K562 (cell line): ENCODE data around the gene LRRC4C. TPM values are rescaled to one million over a fixed set of nuclear protein-coding genes. Genes with fewer than 3 reads are reported as not detected.

Source experiments
- ATAC-seq: fragments of 200-7000 bp; cut with Tn5 transposase; 3 replicates; pipeline ENCODE4 v1.9.1; 2020; ENCODE audit warnings: moderate library complexity
- BruUV-seq: library from RNA; stranded (reverse); fragments of 400-500 nt; replicated peaks from 2 replicates; lab custom pipeline; 2021; lab: Mats Ljungman, UMichigan
- CTCF ChIA-PET: fragments of 300-600 bp; formaldehyde crosslinking; extraction: SDS; loops from one replicate; lab custom pipeline; 2021; ENCODE audit warnings: low intra/inter-chr PET ratio; lab: Yijun Ruan, JAX
- POLR2A ChIA-PET: fragments of 300-600, 350-650 bp; sonication (Branson Sonifier 250); formaldehyde crosslinking; extraction: SDS; loops from one replicate; lab custom pipeline; 2021; ENCODE audit warnings: antibody characterized with exemption, inconsistent platforms; lab: Yijun Ruan, JAX
- DNase-seq, 4 experiments: peaks; one replicate each; pipeline versions ENCODE4 v3.0.0 to v3.0.0-alpha.2; 2011 to 2018; ENCODE audit warnings: low spot score in 3 of 4, mixed read lengths in 3 of 4; ENCODE audit errors: extremely low read depth in 1 of 4
- FAIRE-seq: peaks from 2 replicates; lab custom pipeline; 2011; peaks lifted over from hg19 to GRCh38; lab: Jason Lieb, UNC
- H2AFZ ChIP-seq: 2 replicates; pipeline ENCODE4 v1.6.0; 2011; ENCODE audit warnings: low read depth, low read length, control low read depth, inconsistent platforms
- H3K27ac ChIP-seq: fragments of 200-600 bp; 3 replicates; pipeline ENCODE4 v1.8.0; 2011; ENCODE audit warnings: low read depth, mild to moderate bottlenecking, control low read depth, inconsistent platforms, low read length, moderate library complexity, mixed read lengths; ENCODE audit errors: extremely low read depth
- H3K27me3 ChIP-seq, 2 experiments: fragments of 300-600 bp in 1 of 2; 2 replicates in 1 of 2; 3 replicates in 1 of 2; pipeline versions ENCODE4 v1.6.0 to v1.8.0; 2011; ENCODE audit warnings: inconsistent platforms in 2 of 2, low read length in 2 of 2, mild to moderate bottlenecking in 1 of 2, mixed read lengths in 1 of 2, moderate library complexity in 1 of 2; ENCODE audit not compliant: control insufficient read depth in 2 of 2, insufficient read depth in 2 of 2
- H3K36me3 ChIP-seq: fragments of 300-600 bp; 3 replicates; pipeline ENCODE4 v1.8.0; 2011; ENCODE audit warnings: mild to moderate bottlenecking, low read length, inconsistent platforms; ENCODE audit not compliant: control insufficient read depth, insufficient read depth
- H3K4me1 ChIP-seq, 2 experiments: fragments of 200-600 bp in 1 of 2; replicated peaks in 1 of 2; 2 replicates in 1 of 2; 3 replicates in 1 of 2; pipeline versions ENCODE4 v1.5.1 to v1.8.0; 2011; ENCODE audit warnings: inconsistent platforms in 2 of 2, low read length in 2 of 2, mild to moderate bottlenecking in 1 of 2, mixed read lengths in 1 of 2, moderate library complexity in 1 of 2; ENCODE audit not compliant: control insufficient read depth in 2 of 2, insufficient read depth in 2 of 2
- H3K4me2 ChIP-seq: 2 replicates; pipeline ENCODE4 v1.6.1; 2011; ENCODE audit warnings: low read length, control low read depth, inconsistent platforms, mixed read lengths; ENCODE audit not compliant: insufficient read depth
- H3K4me3 ChIP-seq: fragments of 200-600 bp; sonication (generic), shearing (Covaris generic); 2 replicates; pipeline ENCODE4 v1.5.1; 2016; ENCODE audit warnings: control low read depth, inconsistent platforms
- H3K79me2 ChIP-seq: fragments of 200-600 bp; 3 replicates; pipeline ENCODE4 v1.8.0; 2011; ENCODE audit warnings: low read length, inconsistent platforms; ENCODE audit not compliant: control insufficient read depth, insufficient read depth
- H3K9ac ChIP-seq, 2 experiments: 2 replicates each; pipeline versions ENCODE4 v1.6.0 to v1.6.1; 2011; ENCODE audit warnings: low read depth in 2 of 2, low read length in 2 of 2, control low read depth in 1 of 2, inconsistent platforms in 1 of 2, mild to moderate bottlenecking in 1 of 2, mixed read lengths in 1 of 2; ENCODE audit not compliant: insufficient read depth in 1 of 2
- H3K9me1 ChIP-seq: one replicate; pipeline ENCODE4 v1.6.0; 2011; ENCODE audit warnings: inconsistent platforms, mild to moderate bottlenecking, low read length, moderate library complexity; ENCODE audit not compliant: control insufficient read depth, insufficient read depth
- H3K9me3 ChIP-seq: replicated peaks from 2 replicates; pipeline ENCODE4 v1.5.1; 2011; ENCODE audit warnings: low read depth, low read length, inconsistent platforms; ENCODE audit not compliant: control insufficient read depth, insufficient read depth
- H4K20me1 ChIP-seq: replicated peaks from 2 replicates; pipeline ENCODE4 v1.6.1; 2011; ENCODE audit warnings: low read length, inconsistent platforms, mixed read lengths; ENCODE audit not compliant: control insufficient read depth, insufficient read depth
- MAFF ChIP-seq: IDR thresholded peaks from 2 replicates; pipeline ENCODE4 v1.6.1; 2012; ENCODE audit warnings: low read length, improper control_type of control experiment
- MTA1 ChIP-seq: fragments of 450-650 bp; IDR thresholded peaks from 2 replicates; pipeline ENCODE4 v1.6.1; 2017; ENCODE audit warnings: borderline replicate concordance
- NBN ChIP-seq: fragments of 450-650 bp; IDR thresholded peaks from 2 replicates; pipeline ENCODE4 v1.6.1; 2016; ENCODE audit warnings: low read depth, mild to moderate bottlenecking
- NFIX ChIP-seq: fragments of 250-450 bp; sonication (Bioruptor Pico); IDR thresholded peaks from 2 replicates; pipeline ENCODE4 v1.4.0; 2020; ENCODE audit warnings: low read depth, mild to moderate bottlenecking, moderate library complexity
- PURB ChIP-seq: sonication (generic); formaldehyde crosslinking; IDR thresholded peaks from 2 replicates; pipeline ENCODE4 v1.9.0; 2021; ENCODE audit warnings: low read depth, mild to moderate bottlenecking, missing genetic modification reagents
- ZBTB49 ChIP-seq: sonication (generic); formaldehyde crosslinking; IDR thresholded peaks from 2 replicates; pipeline ENCODE4 v1.8.0; 2022; ENCODE audit warnings: missing genetic modification reagents, mild to moderate bottlenecking, borderline replicate concordance
- ZNF140 ChIP-seq: fragments of 250-450 bp; sonication (Bioruptor Pico); IDR thresholded peaks from 2 replicates; pipeline ENCODE4 v1.8.0; 2021; ENCODE audit warnings: moderate library complexity, mild to moderate bottlenecking, inconsistent platforms
- ZNF324 ChIP-seq: fragments of 250-450 bp; sonication (Bioruptor Pico); IDR thresholded peaks from 2 replicates; pipeline ENCODE4 v1.4.0; 2020; ENCODE audit warnings: mild to moderate bottlenecking
- WGBS: fragments of 100-300 bp; shearing (Covaris generic); methylation state at CpG from one replicate; pipeline ENCODE4 v1.1.6; 2016; ENCODE audit warnings: low coverage, mixed read lengths; ENCODE audit not compliant: insufficient coverage; ENCODE audit errors: missing lambda C conversion rate; 5-methylcytosine and 5-hydroxymethylcytosine counted together
- in situ Hi-C: fragments of 300-500 bp; cut with MboI; formaldehyde crosslinking; loops from 4 replicates; pipeline ENCODE4 v1.15.0; 2018; ENCODE audit warnings: inconsistent platforms, mixed read lengths
- intact Hi-C: fragments of 100-400 bp; cut with micrococcal nuclease; formaldehyde crosslinking; loops from 2 replicates; pipeline ENCODE4 v1.14.2; 2022
- polyA plus RNA-seq, 8 experiments: library from polyadenylated mRNA; depleted of rRNA in 4 of 8; stranded (reverse) in 5 of 8; unstranded in 3 of 8; fragments of >200 nt; fragmentation: Nextera tagmentation in 2 of 8; fragmentation: Illumina TruSeq in 1 of 8; extraction: Ambion mirVana in 2 of 8; extraction: Trizol in 1 of 8; gene quantifications; 2 replicates each; pipeline versions ENCODE4 v1.2.1 to v1.2.3, GENCODE V29; 2011 to 2014; ENCODE audit warnings: inconsistent platforms in 1 of 8, missing spikeins in 1 of 8
- total RNA-seq, 7 experiments: library from RNA; depleted of rRNA in 6 of 7; stranded (reverse); fragments of >200 nt in 6 of 7; fragmentation: Illumina TruSeq in 2 of 7; extraction: Trizol in 2 of 7; gene quantifications; 2 replicates each; pipeline versions ENCODE4 v1.2.1 to v1.2.3, GENCODE V29; 2011 to 2021; ENCODE audit warnings: low replicate concordance in 1 of 7

Gene LRRC4C
- total and polyA plus RNA-seq, 9 of the 15 experiments (the other 6 are each of a cell fraction or from before 2014, with no cell fraction given) = not detected

- CTCF ChIA-PET = no interaction called here
- TF ChIP-seq MTA1 = no peak
- no peak for TF ChIP-seq MAFF
- TF ChIP-seq NBN = no peak
- TF ChIP-seq, all 486 proteins: peak for 0
- FAIRE-seq (no peak), ATAC-seq (no peak), DNase-seq (no peak)
- H3K4me3 ChIP-seq = no peak overlapping the region
- POLR2A ChIA-PET = no interaction called here
- H3K27ac ChIP-seq = no peak overlapping the region
- H3K79me2 ChIP-seq = no peaks in the 10 kb centered on the region
- no peak overlapping the region for H2AFZ ChIP-seq
- no peaks in the 10 kb centered on the region for H3K27me3 ChIP-seq
- 0% methylated on average over 2 of the region's 2 CpGs for WGBS
- no peaks in the 10 kb centered on the region for H3K36me3 ChIP-seq
- in situ Hi-C loops = no loop called here
- H3K9ac ChIP-seq = no peak overlapping the region
- no peaks in the 10 kb centered on the region for H3K9me3 ChIP-seq
- intact Hi-C loops = no loop called here
- no peaks in the 10 kb centered on the region for H4K20me1 ChIP-seq
- no peaks in the 10 kb centered on the region for H3K4me1 ChIP-seq
- no TSS peak for BruUV-seq
- H3K4me2 ChIP-seq = no peak overlapping the region
- no peaks in the 10 kb centered on the region for H3K9me1 ChIP-seq
Observed at GRCh38 chr11:40269865-40270264, 1189.6 kb downstream of the LRRC4C start.

GRCh38 chr11:40268551-40268950 is 1190.9 kb downstream of the LRRC4C start:
- in situ Hi-C loops (no loop called here), intact Hi-C loops (no loop called here)
- Histone ChIP-seq H3K27ac (no peak overlapping the region), H2AFZ (no peak overlapping the region), H3K4me1 (no peaks in the 10 kb centered on the region), H3K79me2 (no peaks in the 10 kb centered on the region), H3K4me2 (no peak overlapping the region), H3K27me3 (no peaks in the 10 kb centered on the region), H3K9me1 (no peaks in the 10 kb centered on the region), H3K36me3 (no peaks in the 10 kb centered on the region), H3K4me3 (no peak overlapping the region), H4K20me1 (no peaks in the 10 kb centered on the region), H3K9ac (no peak overlapping the region), H3K9me3 (no peaks in the 10 kb centered on the region)
- FAIRE-seq (no peak), DNase-seq (no peak), ATAC-seq (no peak)
- 0% methylated on average over 2 of the region's 2 CpGs for WGBS
- no peak for TF ChIP-seq ZBTB49 (CRISPR knock-in tag)
- no peak for TF ChIP-seq NFIX (CRISPR knock-in tag)
- TF ChIP-seq ZNF324 (CRISPR knock-in tag) = no peak
- no peak for TF ChIP-seq PURB
- TF ChIP-seq ZNF140 = no peak
- BruUV-seq = no TSS peak
- ChIA-PET POLR2A (no interaction called here), CTCF (no interaction called here)
